ENCODE measurements around the gene SHMT2. TPM values are rescaled to one million over a fixed set of nuclear protein-coding genes. Genes with fewer than 3 reads are reported as not detected.
A peak's percentile ranks its signal among the peaks of the same experiment; 100 is the strongest.

SHMT2 gene
- total RNA-seq, 6 donors from 2014 or later, result 37.9 to 92.0 (median 52.0) TPM

GRCh38 chr12:57199191-57199590 is 30.3 kb upstream of the SHMT2 start:
- no peak overlapping the region for H3K4me3 ChIP-seq
- H3K4me1 ChIP-seq, result no peaks in the 10 kb centered on the region
- TF ChIP-seq EP300 (IDR thresholded peaks at IDR 0.05), result no peak
- TF ChIP-seq POLR2A (IDR thresholded peaks at IDR 0.05), result no peak
- TF ChIP-seq, protein P1, sequence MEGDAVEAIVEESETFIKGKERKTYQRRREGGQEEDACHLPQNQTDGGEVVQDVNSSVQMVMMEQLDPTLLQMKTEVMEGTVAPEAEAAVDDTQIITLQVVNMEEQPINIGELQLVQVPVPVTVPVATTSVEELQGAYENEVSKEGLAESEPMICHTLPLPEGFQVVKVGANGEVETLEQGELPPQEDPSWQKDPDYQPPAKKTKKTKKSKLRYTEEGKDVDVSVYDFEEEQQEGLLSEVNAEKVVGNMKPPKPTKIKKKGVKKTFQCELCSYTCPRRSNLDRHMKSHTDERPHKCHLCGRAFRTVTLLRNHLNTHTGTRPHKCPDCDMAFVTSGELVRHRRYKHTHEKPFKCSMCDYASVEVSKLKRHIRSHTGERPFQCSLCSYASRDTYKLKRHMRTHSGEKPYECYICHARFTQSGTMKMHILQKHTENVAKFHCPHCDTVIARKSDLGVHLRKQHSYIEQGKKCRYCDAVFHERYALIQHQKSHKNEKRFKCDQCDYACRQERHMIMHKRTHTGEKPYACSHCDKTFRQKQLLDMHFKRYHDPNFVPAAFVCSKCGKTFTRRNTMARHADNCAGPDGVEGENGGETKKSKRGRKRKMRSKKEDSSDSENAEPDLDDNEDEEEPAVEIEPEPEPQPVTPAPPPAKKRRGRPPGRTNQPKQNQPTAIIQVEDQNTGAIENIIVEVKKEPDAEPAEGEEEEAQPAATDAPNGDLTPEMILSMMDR (IDR thresholded peaks at IDR 0.05), result no peak
- TF ChIP-seq POLR2AphosphoS5 (IDR thresholded peaks at IDR 0.05), result no peak
- H3K36me3 ChIP-seq, result peaks cover 5 to 100% (median 89%) of the 10 kb centered on the region in 4 donors
- peak in 1 of 2 donors; percentile 65 for DNase-seq
- H3K27me3 ChIP-seq, result no peaks in the 10 kb centered on the region
- no peak overlapping the region for H3K27ac ChIP-seq
- no peak for ATAC-seq (ENCODE audit: low FRiP score in 2 of 2)
- no peaks in the 10 kb centered on the region for H3K9me3 ChIP-seq
- WGBS, 2 donors, result 93% methylated on average over 12 of the region's 15 CpGs; no CpG with 5 or more reads in 1 of the 2 donors

- Histone ChIP-seq H3K9me3 (no peaks in the 10 kb centered on the region), H3K27ac (no peak overlapping the region), H3K36me3 (peaks cover 5 to 100% (median 86%) of the 10 kb centered on the region in 4 donors), H3K4me3 (no peak overlapping the region), H3K27me3 (no peaks in the 10 kb centered on the region), H3K4me1 (no peaks in the 10 kb centered on the region)
- 84 to 93% methylated on average over 7 to 13 of the region's 15 CpGs for WGBS, 2 donors
- peak in 1 of 2 donors; percentile 53 for DNase-seq
- TF ChIP-seq, protein P1 (IDR thresholded peaks at IDR 0.05), result no peak
- no peak for TF ChIP-seq POLR2A (IDR thresholded peaks at IDR 0.05)
- no peak for TF ChIP-seq EP300 (IDR thresholded peaks at IDR 0.05)
- TF ChIP-seq POLR2AphosphoS5 (IDR thresholded peaks at IDR 0.05), result no peak
- no peak for ATAC-seq (ENCODE audit: low FRiP score in 2 of 2)
Observed at GRCh38 chr12:57200497-57200896, 29.0 kb upstream of the SHMT2 start.

DNA sequence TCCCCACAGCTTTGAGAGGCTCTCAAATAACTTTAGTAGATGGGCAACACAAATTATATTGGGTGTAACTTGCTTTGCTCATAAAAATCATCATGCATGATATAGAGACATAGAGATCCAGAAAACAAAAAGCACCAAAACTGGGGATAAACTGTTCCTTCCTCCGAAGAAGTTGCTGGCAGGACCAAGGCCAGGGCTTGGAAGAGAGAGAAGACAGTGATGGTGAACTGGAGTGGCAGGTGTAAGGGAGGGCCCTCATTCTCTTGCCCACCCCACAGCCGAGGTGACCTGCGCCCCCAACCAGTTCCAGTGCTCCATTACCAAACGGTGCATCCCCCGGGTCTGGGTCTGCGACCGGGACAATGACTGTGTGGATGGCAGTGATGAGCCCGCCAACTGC is 28.3 kb upstream of the SHMT2 start:
- no peaks in the 10 kb centered on the region for H3K27me3 ChIP-seq
- no peaks in the 10 kb centered on the region for H3K4me1 ChIP-seq
- H3K4me3 ChIP-seq, result no peak overlapping the region
- peaks cover 5 to 100% (median 86%) of the 10 kb centered on the region in 4 donors for H3K36me3 ChIP-seq
- DNase-seq (no peak), ATAC-seq (ENCODE audit: low FRiP score in 2 of 2) (no peak)
- no peaks in the 10 kb centered on the region for H3K9me3 ChIP-seq
- TF ChIP-seq, protein P1 (IDR thresholded peaks at IDR 0.05), result no peak
- no peak for TF ChIP-seq POLR2A (IDR thresholded peaks at IDR 0.05)
- TF ChIP-seq EP300 (IDR thresholded peaks at IDR 0.05), result no peak
- no peak for TF ChIP-seq POLR2AphosphoS5 (IDR thresholded peaks at IDR 0.05)
- no peak overlapping the region for H3K27ac ChIP-seq
- WGBS, 2 donors, result 85 to 89% methylated on average over 8 of the region's 8 CpGs

GRCh38 chr12:57201631-57202030 is 27.9 kb upstream of the SHMT2 start:
- 87 to 94% methylated on average over 16 of the region's 16 CpGs for WGBS, 2 donors
- peaks cover 5 to 100% (median 86%) of the 10 kb centered on the region in 4 donors for H3K36me3 ChIP-seq
- no peaks in the 10 kb centered on the region for H3K9me3 ChIP-seq
- no peaks in the 10 kb centered on the region for H3K4me1 ChIP-seq
- no peaks in the 10 kb centered on the region for H3K27me3 ChIP-seq
- no peak overlapping the region for H3K4me3 ChIP-seq
- peak in 1 of 2 donors; percentile 72 for DNase-seq
- ATAC-seq (ENCODE audit: low FRiP score in 2 of 2), result no peak
- H3K27ac ChIP-seq, result no peak overlapping the region
- TF ChIP-seq POLR2A (IDR thresholded peaks at IDR 0.05) (no peak), POLR2AphosphoS5 (IDR thresholded peaks at IDR 0.05) (no peak), EP300 (IDR thresholded peaks at IDR 0.05) (no peak)
- TF ChIP-seq, protein P1 (IDR thresholded peaks at IDR 0.05), result no peak

DNA sequence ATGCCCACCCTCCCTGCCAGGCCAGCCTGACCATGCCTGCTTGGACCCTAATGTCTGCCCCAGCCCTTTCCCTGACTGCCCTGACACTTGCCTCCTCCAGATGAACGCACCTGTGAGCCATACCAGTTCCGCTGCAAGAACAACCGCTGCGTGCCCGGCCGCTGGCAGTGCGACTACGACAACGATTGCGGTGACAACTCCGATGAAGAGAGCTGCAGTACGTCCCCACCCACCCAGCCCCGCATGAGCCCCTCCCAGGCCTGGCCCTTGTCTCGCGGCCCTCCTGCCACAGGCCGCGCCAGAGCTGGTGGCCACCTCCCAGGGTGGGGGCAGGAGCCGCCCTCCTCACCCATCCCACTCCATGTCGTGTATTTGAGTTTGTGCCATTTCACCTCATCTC is 27.2 kb upstream of the SHMT2 start:
- H3K27ac ChIP-seq, result no peak overlapping the region
- H3K4me1 ChIP-seq, result no peaks in the 10 kb centered on the region
- ATAC-seq (ENCODE audit: low FRiP score in 2 of 2) (no peak), DNase-seq (peak in 1 of 2 donors; percentile 72)
- H3K36me3 ChIP-seq, result peaks cover 5 to 96% (median 81%) of the 10 kb centered on the region in 4 donors
- TF ChIP-seq POLR2A (IDR thresholded peaks at IDR 0.05), result no peak
- TF ChIP-seq EP300 (IDR thresholded peaks at IDR 0.05), result no peak
- no peak for TF ChIP-seq POLR2AphosphoS5 (IDR thresholded peaks at IDR 0.05)
- H3K4me3 ChIP-seq, result no peak overlapping the region
- H3K9me3 ChIP-seq, result no peaks in the 10 kb centered on the region
- no peaks in the 10 kb centered on the region for H3K27me3 ChIP-seq
- 94 to 98% methylated on average over 16 to 17 of the region's 19 CpGs for WGBS, 2 donors

All from upper lobe of left lung (tissue), 6 donors.